CD4-positive, alpha-beta T cell treated with Interleukin-4 for 1 hour (primary cell): ENCODE measurements around the gene ADAM8.
"Not testable (repeated sequence)": the region's sequence is repeated elsewhere in the genome, so short reads cannot be mapped to it uniquely, and the experiment has no call there.

ENCODE experiments used
- DNase-seq, 2 donors: peaks; one replicate each; pipeline ENCODE4 v3.0.0-alpha.2; 2020 to 2022

ADAM8 gene

GRCh38 chr10:133229265-133230043 lies 47.2 kb downstream of the ADAM8 start:
- no peak for DNase-seq

GRCh38 chr10:133227256-133227655 lies 49.4 kb downstream of the ADAM8 start:
- no peak for DNase-seq

- no peak for DNase-seq
Observed at GRCh38 chr10:133226251-133226808, 50.3 kb downstream of the ADAM8 start.

- DNase-seq: no peak
Observed at GRCh38 chr10:133225707-133226191, 50.9 kb downstream of the ADAM8 start.

GRCh38 chr10:133224756-133225372 lies 51.8 kb downstream of the ADAM8 start:
- DNase-seq: no peak

- DNase-seq: no peak
Observed at GRCh38 chr10:133224076-133224475, 52.6 kb downstream of the ADAM8 start.

GRCh38 chr10:133221756-133222155 lies 54.9 kb downstream of the ADAM8 start:
- not testable (repeated sequence) for DNase-seq

- no peak for DNase-seq
Observed at GRCh38 chr10:133221331-133221730, 55.3 kb downstream of the ADAM8 start.

GRCh38 chr10:133219782-133220181 lies 56.9 kb downstream of the ADAM8 start:
- no peak for DNase-seq

GRCh38 chr10:133218891-133219290 lies 57.8 kb downstream of the ADAM8 start:
- no peak for DNase-seq

- no peak for DNase-seq
Observed at GRCh38 chr10:133217800-133218589, 58.7 kb downstream of the ADAM8 start.

GRCh38 chr10:133216776-133217175 lies 59.9 kb downstream of the ADAM8 start:
- no peak for DNase-seq

- DNase-seq: no peak
Observed at GRCh38 chr10:133215586-133215985, 61.1 kb downstream of the ADAM8 start.

GRCh38 chr10:133214468-133215410 lies 61.9 kb downstream of the ADAM8 start:
- DNase-seq: no peak

- DNase-seq: no peak
Observed at GRCh38 chr10:133213641-133214467, 62.8 kb downstream of the ADAM8 start.

GRCh38 chr10:133212853-133213494 lies 63.7 kb downstream of the ADAM8 start:
- no peak for DNase-seq
